Measurements from ENCODE around the gene COX20.

DNA sequence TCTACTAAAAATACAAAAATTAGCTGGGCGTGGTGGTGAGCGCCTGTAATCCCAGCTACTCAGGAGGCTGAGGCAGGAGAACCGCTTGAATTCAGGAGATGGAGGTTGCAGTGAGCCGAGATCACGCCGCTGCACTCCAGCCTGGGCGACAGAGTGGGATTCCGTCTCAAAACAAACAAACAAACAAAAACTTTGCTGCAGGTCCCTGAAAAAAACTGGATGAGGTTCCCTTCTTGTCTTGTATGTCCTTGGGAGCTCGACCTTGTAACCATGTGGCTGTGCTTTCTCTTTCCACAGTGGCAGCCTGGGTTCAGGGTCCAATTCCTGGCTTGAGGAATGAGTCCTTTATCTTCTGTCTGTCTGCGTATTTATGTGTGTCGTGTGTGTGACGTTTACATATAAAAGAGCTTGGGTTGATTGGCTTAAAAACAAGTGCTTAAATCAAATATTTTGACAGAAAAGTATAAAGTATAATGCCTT lies 18.0 kb upstream of the COX20 start:
- no peak for TF ChIP-seq CTCF (IDR thresholded peaks at IDR 0.05)
- TF ChIP-seq POLR2A (IDR thresholded peaks at IDR 0.05), result no peak
- no peak for TF ChIP-seq POLR2AphosphoS5 (IDR thresholded peaks at IDR 0.05)
